GM12873 (cell line): ENCODE results near the gene JUNB.

Source experiments
- CTCF ChIP-seq: IDR thresholded peaks from 2 replicates; pipeline ENCODE4 v1.5.1; 2012; ENCODE audit warnings: low read depth, mild to moderate bottlenecking, moderate library complexity, low read length, control low read depth; ENCODE audit not compliant: insufficient read depth; ENCODE audit errors: missing control alignments

Gene JUNB

GRCh38 chr19:12796146-12797071 lies 5.1 kb downstream of the JUNB start:
- TF ChIP-seq CTCF = peak; percentile 99

GRCh38 chr19:12797141-12797587 lies 5.9 kb downstream of the JUNB start:
- no peak for TF ChIP-seq CTCF

GRCh38 chr19:12799742-12800465 lies 8.6 kb downstream of the JUNB start:
- no peak for TF ChIP-seq CTCF

GRCh38 chr19:12800466-12800770 lies 9.1 kb downstream of the JUNB start:
- no peak for TF ChIP-seq CTCF

GRCh38 chr19:12800923-12801465 lies 9.7 kb downstream of the JUNB start:
- TF ChIP-seq CTCF = no peak

GRCh38 chr19:12801466-12802266 lies 10.4 kb downstream of the JUNB start, which contains the start of the genes PRDX2 and THSD8:
TSS of gene PRDX2 (minus strand) at chr19:12801800. CDS start at chr19:12801261, 539 bp downstream.
TSS of gene THSD8 (plus strand) at chr19:12802069. CDS start at chr19:12802072, 3 bp downstream.
- no peak for TF ChIP-seq CTCF
